Cardiac fibroblast (primary cell): ENCODE results near the gene PAX5.

Source experiments
- DNase-seq, 2 donors: peaks; one replicate each; pipeline versions ENCODE4 v3.0.0 to v3.0.0-alpha.2; 2010; ENCODE audit warnings: low read depth in 2 of 2
- H3K4me3 ChIP-seq, 2 donors: replicated peaks in 1 of 2; 1 replicate in 1 of 2; 2 replicates in 1 of 2; pipeline ENCODE4 v1.5.1; 2011; ENCODE audit warnings: low read depth in 2 of 2, low read length in 2 of 2, mild to moderate bottlenecking in 2 of 2, moderate library complexity in 1 of 2
- CTCF ChIP-seq: IDR thresholded peaks from one replicate; pipeline ENCODE4 v1.5.1; 2011; ENCODE audit warnings: low read depth, mild to moderate bottlenecking, low read length, inconsistent platforms

The PAX5 gene

DNA sequence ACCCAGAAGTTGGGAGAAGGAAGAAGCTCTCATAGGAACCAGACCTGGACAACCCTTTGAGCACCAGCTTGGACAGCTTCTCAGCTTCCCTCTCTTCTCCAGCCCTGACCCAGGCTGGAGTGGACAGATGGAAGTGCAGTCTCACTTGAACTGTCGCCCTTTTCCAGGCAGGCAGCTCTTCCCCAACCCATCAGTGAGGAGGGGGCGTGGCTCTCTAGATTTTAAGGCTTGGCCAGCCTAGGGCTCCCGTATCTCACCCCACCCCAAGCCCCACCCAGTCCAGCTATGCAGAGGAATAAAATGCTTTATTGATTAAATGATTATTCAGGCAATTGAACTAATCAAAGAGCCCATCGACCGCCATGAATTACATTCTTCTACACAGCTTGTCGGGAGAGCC, 2.2 kb downstream of the PAX5 start:
- no peak for DNase-seq
- no peak overlapping the region for H3K4me3 ChIP-seq
- TF ChIP-seq CTCF, result no peak

- no peak for TF ChIP-seq CTCF
- no peak overlapping the region for H3K4me3 ChIP-seq
- no peak for DNase-seq
These were observed 3.0 kb downstream of the PAX5 start for GRCh38 chr9:37031081-37031480.

- H3K4me3 ChIP-seq, result no peak overlapping the region
- TF ChIP-seq CTCF, result no peak
- DNase-seq, result no peak
These were observed 3.5 kb downstream of the PAX5 start for GRCh38 chr9:37030611-37030939.

- no peak for DNase-seq
- no peak overlapping the region for H3K4me3 ChIP-seq
- no peak for TF ChIP-seq CTCF
These were observed 4.1 kb downstream of the PAX5 start for GRCh38 chr9:37029776-37030610.

GRCh38 chr9:37029304-37029775, 4.7 kb downstream of the PAX5 start:
- DNase-seq, result no peak
- no peak overlapping the region for H3K4me3 ChIP-seq
- no peak for TF ChIP-seq CTCF

DNA sequence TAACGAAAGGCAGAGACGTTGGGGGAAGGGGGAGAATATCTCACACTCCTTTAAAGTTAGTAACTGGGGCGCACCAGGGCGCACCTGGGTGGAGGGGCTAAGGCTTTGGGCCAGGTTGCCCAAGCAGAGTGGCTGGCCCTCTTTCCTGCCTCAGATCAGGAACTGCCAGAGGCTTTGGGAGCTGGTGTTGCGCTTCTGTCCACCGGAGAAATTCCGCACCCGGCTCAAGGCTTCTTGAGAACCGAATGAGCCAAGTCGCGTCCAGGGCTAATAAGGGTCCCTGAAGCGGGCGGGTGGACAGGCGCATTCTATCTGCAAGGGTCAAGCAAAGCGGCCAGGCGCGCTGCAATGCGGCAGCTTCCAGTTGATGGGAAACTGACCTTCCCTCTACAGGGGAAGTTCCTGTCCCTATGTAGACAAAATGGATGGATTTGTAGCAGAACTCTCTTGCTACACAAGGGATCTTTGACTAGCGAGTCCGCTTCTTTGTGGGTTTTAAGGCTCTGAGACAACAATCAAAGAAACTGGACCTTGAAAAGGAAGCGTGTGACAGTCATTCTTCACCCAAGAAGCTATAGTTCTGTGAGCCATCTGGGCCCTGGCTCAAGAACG, 5.5 kb downstream of the PAX5 start:
- DNase-seq, result no peak
- H3K4me3 ChIP-seq, result no peak overlapping the region
- TF ChIP-seq CTCF, result no peak
